Measurements from ENCODE around the gene VRTN.
"Not testable (repeated sequence)": the region's sequence is repeated elsewhere in the genome, so short reads cannot be mapped to it uniquely, and the experiment has no call there.

VRTN gene, protein sequence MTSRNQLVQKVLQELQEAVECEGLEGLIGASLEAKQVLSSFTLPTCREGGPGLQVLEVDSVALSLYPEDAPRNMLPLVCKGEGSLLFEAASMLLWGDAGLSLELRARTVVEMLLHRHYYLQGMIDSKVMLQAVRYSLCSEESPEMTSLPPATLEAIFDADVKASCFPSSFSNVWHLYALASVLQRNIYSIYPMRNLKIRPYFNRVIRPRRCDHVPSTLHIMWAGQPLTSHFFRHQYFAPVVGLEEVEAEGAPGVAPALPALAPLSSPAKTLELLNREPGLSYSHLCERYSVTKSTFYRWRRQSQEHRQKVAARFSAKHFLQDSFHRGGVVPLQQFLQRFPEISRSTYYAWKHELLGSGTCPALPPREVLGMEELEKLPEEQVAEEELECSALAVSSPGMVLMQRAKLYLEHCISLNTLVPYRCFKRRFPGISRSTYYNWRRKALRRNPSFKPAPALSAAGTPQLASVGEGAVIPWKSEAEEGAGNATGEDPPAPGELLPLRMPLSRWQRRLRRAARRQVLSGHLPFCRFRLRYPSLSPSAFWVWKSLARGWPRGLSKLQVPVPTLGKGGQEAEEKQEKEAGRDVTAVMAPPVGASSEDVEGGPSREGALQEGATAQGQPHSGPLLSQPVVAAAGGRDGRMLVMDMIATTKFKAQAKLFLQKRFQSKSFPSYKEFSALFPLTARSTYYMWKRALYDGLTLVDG

GRCh38 chr14:74348241-74348734, at the start of gene VRTN:
Gene VRTN, plus strand, starts transcription at chr14:74348471. Its CDS starts 8,313 bp downstream, at chr14:74356784.
- no peak for DNase-seq (ENCODE audit: low read depth)

DNA sequence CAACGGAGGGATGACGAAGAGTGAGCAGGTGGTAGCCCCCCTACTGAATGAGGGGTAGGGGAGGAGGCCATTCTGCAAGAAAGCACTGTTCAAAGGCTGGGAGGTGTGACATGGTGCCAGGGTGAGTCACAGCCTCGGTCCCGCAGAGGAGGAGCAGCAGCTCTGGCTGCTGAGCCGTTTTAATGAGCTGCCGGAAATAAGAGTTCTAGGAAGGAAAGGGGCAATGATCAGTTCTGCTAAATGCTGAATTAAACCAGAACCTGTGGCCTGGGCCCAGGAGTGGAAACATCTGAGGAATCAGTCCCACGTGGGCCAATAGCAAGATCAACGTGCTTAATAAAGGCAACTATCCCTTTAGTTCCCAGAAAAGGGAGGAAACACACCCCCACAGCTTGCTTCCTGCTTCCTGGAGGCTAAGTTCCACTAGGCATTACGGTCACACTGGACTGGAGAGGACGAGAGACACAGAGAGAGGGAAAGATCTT, 49.2 kb upstream of the VRTN start:
- no peak for DNase-seq (ENCODE audit: low read depth)

DNA sequence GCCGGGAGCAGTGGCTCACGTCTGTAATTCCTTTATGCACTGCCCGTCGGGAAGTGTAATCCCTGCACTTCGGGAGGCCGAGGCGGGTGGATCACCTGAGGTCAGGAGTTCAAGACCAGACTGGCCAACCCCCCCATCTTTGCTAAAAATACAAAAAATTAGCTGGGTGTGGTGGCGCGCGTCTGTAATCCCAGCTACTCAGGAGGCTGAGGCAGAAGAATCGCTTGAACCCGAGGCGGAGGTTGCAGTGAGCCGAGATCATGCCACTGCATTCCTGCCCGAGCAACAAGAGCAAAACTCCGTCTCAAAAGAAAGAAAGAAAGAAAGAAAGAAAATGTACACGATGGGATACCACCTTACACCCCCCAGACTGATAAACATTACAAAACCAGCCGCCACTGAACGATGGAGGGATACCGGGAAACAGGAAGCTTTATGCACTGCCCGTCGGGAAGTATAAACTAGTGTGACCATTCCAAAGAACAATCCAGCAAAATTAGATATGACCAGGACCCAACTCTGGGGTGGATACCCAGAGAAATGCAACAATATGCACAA, 46.6 kb upstream of the VRTN start:
- no peak for DNase-seq (ENCODE audit: low read depth)

GRCh38 chr14:74302152-74302628, 46.1 kb upstream of the VRTN start:
- no peak for DNase-seq (ENCODE audit: low read depth)

GRCh38 chr14:74302634-74303569, 45.4 kb upstream of the VRTN start, which contains the start of gene ABCD4:
Gene ABCD4, minus strand, starts transcription at chr14:74302934. Its CDS starts 22 bp downstream, at chr14:74302912.
- DNase-seq (ENCODE audit: low read depth), result peak; percentile 61

- DNase-seq (ENCODE audit: low read depth), result no peak
Observed at GRCh38 chr14:74308695-74309094, 39.6 kb upstream of the VRTN start.

- no peak for DNase-seq (ENCODE audit: low read depth)
Observed at GRCh38 chr14:74309125-74310022, 38.9 kb upstream of the VRTN start.

DNA sequence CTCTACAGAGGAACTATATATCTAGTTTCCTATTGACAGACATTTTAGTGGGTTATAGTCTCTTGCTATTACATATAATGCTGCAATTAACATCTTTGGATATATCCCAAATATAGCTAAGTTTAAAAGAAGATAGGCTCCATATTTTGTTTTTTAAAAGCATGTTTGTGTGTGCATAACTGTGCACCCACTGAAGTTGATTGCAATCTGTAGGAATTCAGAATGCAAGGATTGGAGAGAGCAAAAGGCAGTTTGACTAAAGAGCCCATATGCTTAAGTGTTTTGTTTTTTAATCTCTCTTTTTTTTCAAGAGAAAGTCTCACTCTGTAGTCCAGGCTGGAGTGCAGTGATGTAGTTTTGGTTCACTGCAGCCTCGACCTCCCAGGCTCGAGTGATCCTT, 36.1 kb upstream of the VRTN start:
- DNase-seq (ENCODE audit: low read depth), result no peak

DNA sequence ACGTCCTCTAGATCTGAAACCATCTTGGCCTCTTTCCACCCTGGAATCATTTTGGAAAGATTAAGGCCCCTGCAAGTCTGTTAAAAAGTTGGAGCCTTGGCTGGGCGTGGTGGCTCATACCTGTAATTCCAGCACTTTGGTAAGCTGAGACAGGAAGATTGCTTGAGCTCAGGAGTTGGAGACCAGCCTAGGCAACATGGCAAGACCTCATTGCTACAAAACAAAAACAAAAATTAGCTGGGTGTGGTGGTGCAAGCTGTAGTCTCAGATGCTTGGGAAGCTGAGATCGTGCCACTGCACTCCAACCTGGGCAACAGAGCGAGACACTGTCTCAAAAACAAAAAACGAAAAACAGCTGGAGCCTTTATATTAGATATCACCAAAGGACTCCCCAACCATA, 34.7 kb upstream of the VRTN start:
- no peak for DNase-seq (ENCODE audit: low read depth)

- no peak for DNase-seq (ENCODE audit: low read depth)
Observed at GRCh38 chr14:74314576-74314975, 33.7 kb upstream of the VRTN start.

DNA sequence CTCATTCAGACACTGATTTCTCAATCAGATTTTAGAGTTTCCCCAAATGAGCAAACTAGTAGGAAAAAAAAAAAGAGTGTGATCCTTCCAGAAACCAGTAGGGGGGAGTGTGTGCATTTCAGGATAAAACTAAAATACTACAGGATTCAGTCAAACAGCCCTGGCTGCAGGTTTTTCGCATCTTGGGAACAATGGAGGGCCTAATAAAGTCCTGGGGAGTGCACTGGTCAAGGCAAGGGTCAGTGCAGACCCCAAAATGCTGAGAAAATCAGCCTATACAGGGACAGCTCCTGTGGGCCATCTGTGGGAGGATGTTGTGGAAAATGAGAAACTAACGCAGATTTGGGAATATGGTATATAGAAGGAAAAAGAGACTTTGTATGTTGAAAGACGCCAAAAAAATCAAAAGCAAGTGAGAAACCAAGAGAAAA, 23.3 kb upstream of the VRTN start:
- no peak for DNase-seq (ENCODE audit: low read depth)

GRCh38 chr14:74325446-74325845, 22.8 kb upstream of the VRTN start:
- no peak for DNase-seq (ENCODE audit: low read depth)

DNA sequence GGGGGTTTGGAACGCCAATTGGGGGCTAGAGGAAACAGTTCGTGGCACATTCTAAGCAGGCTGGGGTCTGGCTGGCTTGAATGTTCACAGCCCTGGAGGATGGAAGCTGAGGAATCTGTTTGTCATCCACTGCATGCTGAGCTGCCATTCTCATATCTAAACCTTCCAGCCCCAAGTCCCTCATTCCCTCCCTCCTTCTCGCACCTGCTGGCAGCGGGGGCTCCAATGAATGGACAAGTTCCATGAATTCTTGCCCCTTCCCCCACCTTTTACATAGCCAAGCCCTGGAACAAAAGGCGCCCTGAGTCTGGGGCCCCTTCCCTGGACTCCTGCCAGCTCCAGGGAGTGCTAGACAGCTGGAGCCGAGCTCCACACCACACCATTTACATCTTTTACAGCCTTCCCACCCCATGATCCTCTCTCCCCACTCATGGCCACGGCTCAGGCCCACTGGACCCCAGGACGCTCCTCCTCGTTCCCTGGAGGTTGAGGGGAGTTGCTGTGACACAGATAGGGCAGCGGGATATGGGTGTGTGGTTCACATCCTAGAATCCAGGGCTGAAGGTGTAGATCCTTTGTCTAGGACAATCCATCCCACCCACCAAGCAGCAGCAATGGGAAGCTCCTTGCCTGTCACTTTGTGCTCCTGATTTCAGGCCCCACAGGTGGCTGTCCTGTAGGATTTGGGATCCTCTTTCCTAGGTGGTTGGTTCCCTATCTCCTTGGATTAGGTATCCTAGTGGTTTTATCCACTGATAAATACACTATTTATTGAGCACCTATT, 21.7 kb upstream of the VRTN start:
- no peak for DNase-seq (ENCODE audit: low read depth)

- DNase-seq (ENCODE audit: low read depth), result not testable (repeated sequence)
Observed at GRCh38 chr14:74329950-74330552, 18.2 kb upstream of the VRTN start.

- DNase-seq (ENCODE audit: low read depth), result peak; percentile 75
Observed at GRCh38 chr14:74333909-74334308, 14.4 kb upstream of the VRTN start.

DNA sequence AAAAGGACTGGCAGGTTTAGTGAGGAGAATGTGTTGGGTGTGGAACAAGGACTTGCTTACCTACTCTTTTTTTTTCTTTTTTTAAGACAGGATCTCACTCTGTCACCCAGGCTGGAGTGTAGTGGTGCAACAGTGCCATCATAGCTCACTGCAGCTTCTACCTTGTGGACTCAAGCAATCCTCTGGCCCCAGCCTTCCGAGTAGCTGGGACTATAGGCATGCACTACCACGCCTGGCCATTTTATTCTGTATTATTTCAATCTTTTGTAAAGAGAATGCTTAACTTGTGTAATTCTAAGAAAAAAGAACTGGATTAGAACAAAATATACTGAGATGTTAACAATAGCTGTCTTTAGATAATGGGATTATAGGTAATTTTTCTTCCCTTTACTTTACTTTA, 1.9 kb upstream of the VRTN start:
- DNase-seq (ENCODE audit: low read depth), result no peak

DNA sequence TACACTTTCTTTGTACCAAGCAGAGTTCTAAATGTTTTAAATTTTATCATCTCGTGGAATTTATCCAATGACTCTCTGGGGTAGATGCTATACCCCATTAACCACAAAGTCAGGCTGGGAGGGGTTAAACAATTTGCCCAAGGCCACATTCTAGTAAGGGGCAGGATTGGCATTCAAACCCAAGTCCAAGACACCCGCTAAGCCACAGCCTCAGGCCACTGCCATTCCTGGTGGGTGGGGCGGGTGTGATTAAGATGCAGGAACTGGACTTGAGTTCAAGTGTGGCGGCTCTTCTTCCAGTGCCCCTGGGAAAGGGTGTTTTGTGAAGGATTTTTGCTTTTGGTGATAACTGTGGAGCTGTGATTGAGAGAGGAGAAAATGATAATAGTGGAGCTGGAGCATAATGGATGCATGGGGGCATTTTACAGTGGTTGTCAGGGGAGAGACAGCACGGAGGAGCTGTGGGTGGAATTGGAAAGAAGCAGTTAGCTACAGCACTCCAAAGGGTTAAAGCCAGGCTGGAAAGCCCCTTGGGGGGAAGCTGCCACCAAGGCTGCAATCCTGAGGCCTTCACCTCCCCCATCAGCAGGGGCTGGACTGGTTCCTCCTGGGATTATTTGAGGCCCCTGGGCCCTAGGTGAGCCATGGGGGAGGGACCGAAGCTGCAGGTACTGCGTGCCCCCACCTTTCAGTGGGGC, 1.0 kb upstream of the VRTN start:
- no peak for DNase-seq (ENCODE audit: low read depth)

DNA sequence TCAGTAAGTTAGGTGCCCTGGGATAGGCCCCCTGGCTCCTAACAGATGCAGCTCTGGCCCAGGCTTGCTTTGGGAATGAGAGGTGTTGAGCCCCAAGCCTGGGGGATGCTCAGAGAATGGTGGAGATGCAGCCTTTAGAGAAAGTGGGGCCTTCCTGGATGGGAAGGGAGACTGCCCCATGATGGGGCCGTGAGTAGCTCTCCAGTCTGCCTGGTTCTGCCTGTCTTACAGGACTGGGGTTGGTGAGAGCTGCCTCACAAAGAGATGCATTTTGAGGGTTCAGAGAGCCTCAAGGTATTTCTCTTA, 523 bp upstream of the VRTN start:
- no peak for DNase-seq (ENCODE audit: low read depth)

Data from GM04503 (cell line).